SK-N-MC (cell line): ENCODE results near the gene LMO1.

Experiments
- EZH2 ChIP-seq: fragments of 200-600 bp; sonication (generic); IDR thresholded peaks from one replicate; pipeline ENCODE4 v1.6.1; 2017; ENCODE audit warnings: antibody characterized with exemption
- FOXP2 ChIP-seq: optimal IDR thresholded peaks from 2 replicates; pipeline ENCODE3; 2011; ENCODE audit warnings: mild to moderate bottlenecking, moderate library complexity; ENCODE audit not compliant: insufficient read depth; ENCODE audit errors: extremely low read length, control extremely low read depth
- POLR2AphosphoS5 ChIP-seq: IDR thresholded peaks from 2 replicates; pipeline ENCODE4 v1.6.1; 2012; ENCODE audit warnings: mild to moderate bottlenecking, low read depth, low read length, borderline replicate concordance

GRCh38 chr11:8261291-8261690 is 2.4 kb downstream of the LMO1 start:
- TF ChIP-seq POLR2AphosphoS5 (no peak), EZH2 (no peak), FOXP2 (no peak)
